Tibial artery (tissue), 4 donors: ENCODE data around the gene TMEM190.

Source experiments
- DNase-seq, 2 donors: peaks; one replicate each; pipeline ENCODE4 v3.0.0-alpha.2; 2019
- H3K27ac ChIP-seq, 2 donors: fragments of 200-600 bp; sonication (generic) in 1 of 2; 1 replicate in 1 of 2; 2 replicates in 1 of 2; pipeline ENCODE4 v1.5.1; 2018 to 2019; ENCODE audit warnings: mild to moderate bottlenecking in 1 of 2
- H3K27me3 ChIP-seq, 2 donors: fragments of 200-600 bp; sonication (generic) in 1 of 2; one replicate each; pipeline versions ENCODE4 v1.5.1 to v1.6.0; 2016 to 2019
- H3K36me3 ChIP-seq, 3 donors: fragments of 200-600 bp; sonication (generic) in 2 of 3; one replicate each; pipeline ENCODE4 v1.5.1; 2016 to 2019; ENCODE audit warnings: mild to moderate bottlenecking in 2 of 3
- H3K4me1 ChIP-seq, 4 donors: fragments of 200-600 bp; sonication (generic) in 2 of 4; 1 replicate in 3 of 4; 2 replicates in 1 of 4; pipeline ENCODE4 v1.5.1; 2016 to 2019
- H3K4me3 ChIP-seq, 2 donors: fragments of 200-600 bp; sonication (generic) in 1 of 2; 1 replicate in 1 of 2; 2 replicates in 1 of 2; pipeline ENCODE4 v1.5.1; 2018 to 2019; ENCODE audit warnings: mild to moderate bottlenecking in 2 of 2
- H3K9me3 ChIP-seq, 3 donors: fragments of 200-600 bp; sonication (generic) in 1 of 3; one replicate each; pipeline ENCODE4 v1.5.1; 2016 to 2019
- CTCF ChIP-seq, 2 experiments: fragments of 200-600 bp in 1 of 2; fragments of 450-650 bp in 1 of 2; IDR thresholded peaks; one replicate each; pipeline ENCODE4 v1.5.1; 2017 to 2019; ENCODE audit warnings: antibody characterized with exemption in 2 of 2, mild to moderate bottlenecking in 1 of 2, moderate library complexity in 1 of 2
- intact Hi-C: fragments of 100-400 bp; cut with DNase I; formaldehyde crosslinking; loops from one replicate; pipeline ENCODE4 v1.15.0; 2023; ENCODE audit warnings: low total_unique reads

TMEM190 gene

GRCh38 chr19:55348317-55349034 lies 28.1 kb upstream of the TMEM190 start:
- Histone ChIP-seq H3K4me3 (no peak overlapping the region), H3K36me3 (peaks cover 3 to 33% (median 14%) of the 10 kb centered on the region in 3 donors), H3K27ac (no peak overlapping the region), H3K4me1 (peaks cover 0 to 7% (median 6%) of the 10 kb centered on the region in 4 donors), H3K9me3 (no peaks in the 10 kb centered on the region), H3K27me3 (peaks cover 8 to 46% of the 10 kb centered on the region in 2 donors)
- intact Hi-C loops: no loop called here
- DNase-seq: no peak
- no peak for TF ChIP-seq CTCF (IDR thresholded peaks at IDR 0.05)

- intact Hi-C loops: no loop called here
- no peak overlapping the region for H3K27ac ChIP-seq
- no peaks in the 10 kb centered on the region for H3K9me3 ChIP-seq
- TF ChIP-seq CTCF (IDR thresholded peaks at IDR 0.05): no peak
- DNase-seq: no peak
- H3K4me3 ChIP-seq: no peak overlapping the region
- H3K36me3 ChIP-seq: peaks cover 3 to 20% (median 8%) of the 10 kb centered on the region in 3 donors
- H3K4me1 ChIP-seq: peaks cover 0 to 22% (median 18%) of the 10 kb centered on the region in 4 donors
- H3K27me3 ChIP-seq: peaks cover 12 to 69% of the 10 kb centered on the region in 2 donors
These were observed 25.9 kb upstream of the TMEM190 start for GRCh38 chr19:55350620-55351315.

- TF ChIP-seq CTCF (IDR thresholded peaks at IDR 0.05): no peak
These were observed 24.6 kb upstream of the TMEM190 start for GRCh38 chr19:55352040-55352439.

GRCh38 chr19:55352549-55353145 lies 24.0 kb upstream of the TMEM190 start:
- Histone ChIP-seq H3K36me3 (peaks cover 0 to 4% (median 0%) of the 10 kb centered on the region in 3 donors), H3K4me1 (peaks cover 0 to 22% (median 18%) of the 10 kb centered on the region in 4 donors), H3K27me3 (peaks cover 12 to 82% of the 10 kb centered on the region in 2 donors), H3K9me3 (no peaks in the 10 kb centered on the region), H3K27ac (no peak overlapping the region), H3K4me3 (no peak overlapping the region)
- no peak for DNase-seq
- intact Hi-C loops: no loop called here
- no peak for TF ChIP-seq CTCF (IDR thresholded peaks at IDR 0.05)

More at GRCh38 chr19:55352040-55352439, 24.6 kb upstream of the TMEM190 start:
- Histone ChIP-seq H3K9me3 (no peaks in the 10 kb centered on the region), H3K4me1 (peaks cover 0 to 22% (median 18%) of the 10 kb centered on the region in 4 donors), H3K4me3 (no peak overlapping the region), H3K27ac (no peak overlapping the region), H3K27me3 (peaks cover 12 to 81% of the 10 kb centered on the region in 2 donors), H3K36me3 (peaks cover 0 to 10% (median 1%) of the 10 kb centered on the region in 3 donors)
- intact Hi-C loops: no loop called here
- no peak for DNase-seq

- peaks cover 0 to 22% (median 18%) of the 10 kb centered on the region in 4 donors for H3K4me1 ChIP-seq
- no peaks in the 10 kb centered on the region for H3K36me3 ChIP-seq
- H3K4me3 ChIP-seq: peak overlapping the region; percentile 22 to 47
- no peak for DNase-seq
- H3K9me3 ChIP-seq: no peaks in the 10 kb centered on the region
- no peak for TF ChIP-seq CTCF (IDR thresholded peaks at IDR 0.05)
- no peak overlapping the region for H3K27ac ChIP-seq
- peaks cover 12 to 85% of the 10 kb centered on the region in 2 donors for H3K27me3 ChIP-seq
- intact Hi-C loops: no loop called here
These were observed 23.2 kb upstream of the TMEM190 start for GRCh38 chr19:55353356-55353802.
